C4-2B (cell line): ENCODE measurements around the gene FBXO42.

Source experiments
- CTCF ChIP-seq: fragments of 450-650 bp; conservative IDR thresholded peaks from 2 replicates; pipeline ENCODE4 v1.5.1; 2017; ENCODE audit warnings: mild to moderate bottlenecking
- ZFX ChIP-seq: fragments of 450-650 bp; IDR thresholded peaks from 2 replicates; pipeline ENCODE4 v1.6.1; 2017

- TF ChIP-seq CTCF (no peak), ZFX (no peak)
Observed at GRCh38 chr1:16250524-16251251, 101.6 kb downstream of the FBXO42 start.
